ENCODE results near the gene GVQW3. TPM values are rescaled to one million over a fixed set of nuclear protein-coding genes. Genes with fewer than 3 reads are reported as not detected.

Gene GVQW3
- 0.72 to 1.5 TPM (median 1.1 TPM) in 5 replicates for total RNA-seq (2022; extraction: Qiagen RNA extraction; ENCODE audit: low read depth)

GRCh38 chr11:76380977-76381719 lies at the start of gene GVQW3, which contains the start of gene THAP12:
TSS of gene GVQW3 (plus strand) at chr11:76381323. CDS start at chr11:76381829, 506 bp downstream.
TSS of gene THAP12 (minus strand) at chr11:76381132. CDS start at chr11:76380836, 296 bp downstream.

GRCh38 chr11:76444384-76445120 lies 63.4 kb downstream of the GVQW3 start, which contains the start of gene EMSY:
TSS of gene EMSY (plus strand) at chr11:76445018. CDS start at chr11:76446939, 1,921 bp downstream.

Other genes with a start within 250 kb of the GVQW3 start
- gene WNT11, start 174.8 kb upstream of the GVQW3 start, total RNA-seq (2022; extraction: Qiagen RNA extraction; ENCODE audit: low read depth): 1.2 to 2.0 TPM (median 1.4 TPM) in 5 replicates
- 37.5 to 50.2 TPM (median 47.7 TPM) in 5 replicates for gene THAP12, start 191 bp upstream of the GVQW3 start, total RNA-seq (2022; extraction: Qiagen RNA extraction; ENCODE audit: low read depth)
- gene EMSY, start 63.7 kb downstream of the GVQW3 start, total RNA-seq (2022; extraction: Qiagen RNA extraction; ENCODE audit: low read depth): 9.3 to 13.8 TPM (median 11.8 TPM) in 5 replicates

Data from A549 treated with GW870086 at 1 μM for 4 hours (cell line).